GM23338 (cell line): ENCODE results near the gene ZDBF2. TPM values are rescaled to one million over a fixed set of nuclear protein-coding genes. Genes with fewer than 3 reads are reported as not detected.
A peak's percentile ranks its signal among the peaks of the same experiment; 100 is the strongest.

Source experiments
- ATAC-seq: fragments of 200-7000 bp; cut with Tn5 transposase; 3 replicates; pipeline ENCODE4 v1.9.1; 2020
- DNase-seq: peaks from one replicate; pipeline ENCODE4 v3.0.0-alpha.2; 2015; ENCODE audit warnings: low spot score
- H2AFZ ChIP-seq: fragments of 200-600 bp; sonication (generic); 2 replicates; pipeline ENCODE4 v1.8.0; 2016; ENCODE audit warnings: antibody characterized with exemption, mild to moderate bottlenecking, moderate library complexity
- H3F3A ChIP-seq: fragments of 200-600 bp; sonication (generic); replicated peaks from 2 replicates; pipeline ENCODE4 v1.8.0; 2017; ENCODE audit warnings: antibody characterized with exemption, mixed run types, low read depth
- H3K27ac ChIP-seq: fragments of 200-600 bp; sonication (generic); 2 replicates; pipeline ENCODE4 v1.6.1; 2016; ENCODE audit warnings: low read depth
- H3K27me3 ChIP-seq: fragments of 200-600 bp; sonication (generic); 2 replicates; pipeline ENCODE4 v1.8.0; 2016; ENCODE audit warnings: mild to moderate bottlenecking, mixed run types, moderate library complexity; ENCODE audit not compliant: insufficient read depth
- H3K36me3 ChIP-seq: fragments of 200-600 bp; sonication (generic); 2 replicates; pipeline ENCODE4 v1.8.0; 2016; ENCODE audit warnings: mild to moderate bottlenecking; ENCODE audit not compliant: insufficient read depth
- H3K4me1 ChIP-seq: fragments of 200-600 bp; sonication (generic); 2 replicates; pipeline ENCODE4 v1.8.0; 2016; ENCODE audit warnings: mild to moderate bottlenecking, moderate library complexity; ENCODE audit not compliant: insufficient read depth
- H3K4me2 ChIP-seq: fragments of 200-600 bp; sonication (generic); 2 replicates; pipeline ENCODE4 v1.7.1; 2017; ENCODE audit warnings: mixed run types
- H3K4me3 ChIP-seq: fragments of 200-600 bp; sonication (generic); 2 replicates; pipeline ENCODE4 v1.6.1; 2016; ENCODE audit warnings: mixed run types
- H3K79me2 ChIP-seq: fragments of 200-600 bp; sonication (generic); replicated peaks from 2 replicates; pipeline ENCODE4 v1.8.0; 2017; ENCODE audit warnings: mild to moderate bottlenecking; ENCODE audit not compliant: insufficient read depth
- H3K9me2 ChIP-seq: fragments of 200-600 bp; sonication (generic); 2 replicates; pipeline ENCODE4 v1.8.0; 2017; ENCODE audit not compliant: insufficient read depth
- H4K20me1 ChIP-seq: fragments of 200-600 bp; sonication (generic); replicated peaks from 2 replicates; pipeline ENCODE4 v1.8.0; 2017; ENCODE audit warnings: mild to moderate bottlenecking; ENCODE audit not compliant: insufficient read depth
- H3K27ac Mint-ChIP-seq: 2 replicates; pipeline ENCODE4 v1.8.0; 2020; ENCODE audit warnings: inconsistent platforms, mild to moderate bottlenecking, moderate library complexity, mixed read lengths
- H3K27me3 Mint-ChIP-seq: 3 replicates; pipeline ENCODE4 v1.8.0; 2022; ENCODE audit warnings: low read depth, mild to moderate bottlenecking, moderate library complexity, mixed read lengths, inconsistent platforms; ENCODE audit not compliant: insufficient read depth, poor library complexity
- H3K36me3 Mint-ChIP-seq: 3 replicates; pipeline ENCODE4 v1.8.0; 2021; ENCODE audit warnings: low read depth, mild to moderate bottlenecking, inconsistent platforms, moderate library complexity, mixed read lengths
- H3K4me1 Mint-ChIP-seq: 3 replicates; pipeline ENCODE4 v1.8.0; 2020; ENCODE audit warnings: mild to moderate bottlenecking, inconsistent platforms, mixed read lengths
- H3K4me3 Mint-ChIP-seq: 3 replicates; pipeline ENCODE4 v1.8.0; 2021; ENCODE audit warnings: moderate library complexity, mild to moderate bottlenecking, inconsistent platforms, mixed read lengths
- H3K9me3 Mint-ChIP-seq: 3 replicates; pipeline ENCODE4 v1.8.0; 2020; ENCODE audit warnings: moderate library complexity, mild to moderate bottlenecking, inconsistent platforms, mixed read lengths
- CREB1 ChIP-seq: fragments of 250-450 bp; sonication (Bioruptor Pico); IDR thresholded peaks from 2 replicates; pipeline ENCODE4 v1.5.0; 2020; ENCODE audit warnings: low read depth, mild to moderate bottlenecking, moderate library complexity
- CTCF ChIP-seq, 2 experiments: fragments of 200-600 bp in 1 of 2; sonication (generic) in 1 of 2; conservative IDR thresholded peaks; 2 replicates each; pipeline versions ENCODE4 v1.5.1 to v1.6.1; 2016 to 2017; ENCODE audit warnings: antibody characterized with exemption in 2 of 2, low read depth in 2 of 2, mild to moderate bottlenecking in 2 of 2, moderate library complexity in 1 of 2
- ETS1 ChIP-seq: IDR thresholded peaks from 2 replicates; pipeline ENCODE4 v1.6.1; 2016; ENCODE audit warnings: antibody characterized with exemption
- EZH2 ChIP-seq: fragments of 200-600 bp; sonication (generic); IDR thresholded peaks from one replicate; pipeline ENCODE4 v1.8.0; 2017; ENCODE audit warnings: antibody characterized with exemption, mild to moderate bottlenecking, low read depth; ENCODE audit not compliant: unreplicated experiment
- EZH2phosphoT487 ChIP-seq: fragments of 200-600 bp; sonication (generic); IDR thresholded peaks from one replicate; pipeline ENCODE4 v1.8.1; 2018; ENCODE audit warnings: antibody characterized with exemption; ENCODE audit not compliant: unreplicated experiment
- JUNB ChIP-seq: IDR thresholded peaks from one replicate; pipeline ENCODE4 v1.6.1; 2016; ENCODE audit warnings: antibody characterized with exemption; ENCODE audit not compliant: unreplicated experiment
- NANOG ChIP-seq: IDR thresholded peaks from 2 replicates; pipeline ENCODE4 v1.6.1; 2016; ENCODE audit warnings: antibody characterized with exemption, borderline replicate concordance
- POLR2AphosphoS5 ChIP-seq: IDR thresholded peaks from 2 replicates; pipeline ENCODE4 v1.6.1; 2016; ENCODE audit warnings: antibody characterized with exemption, low read depth
- STAT1 ChIP-seq: IDR thresholded peaks from one replicate; pipeline ENCODE4 v1.6.1; 2016; ENCODE audit warnings: antibody characterized with exemption; ENCODE audit not compliant: unreplicated experiment
- ZNF114 ChIP-seq: fragments of 250-450 bp; sonication (Bioruptor Pico); IDR thresholded peaks from 2 replicates; pipeline ENCODE4 v1.5.0; 2020; ENCODE audit warnings: mild to moderate bottlenecking, moderate library complexity
- ZNF331 ChIP-seq: fragments of 250-450 bp; sonication (Bioruptor Pico); IDR thresholded peaks from 2 replicates; pipeline ENCODE4 v1.5.0; 2020; ENCODE audit warnings: low read depth, mild to moderate bottlenecking, moderate library complexity
- polyA plus RNA-seq: library from polyadenylated mRNA; unstranded; fragments of >200 nt; fragmentation: Nextera tagmentation; extraction: Ambion mirVana; gene quantifications from 2 replicates; pipeline ENCODE4 v1.2.1, GENCODE V29; 2016
- total RNA-seq: library from RNA; depleted of rRNA; stranded (reverse); fragments of >200 nt; shearing (Covaris generic); gene quantifications from 2 replicates; pipeline ENCODE4 v1.2.3, GENCODE V29; 2014
- TF ChIP-seq, protein P1 (sequence below): IDR thresholded peaks from one replicate; pipeline ENCODE4 v1.6.1; 2018; ENCODE audit warnings: antibody characterized with exemption; ENCODE audit not compliant: unreplicated experiment

The ZDBF2 gene
- total and polyA plus RNA-seq, 2 experiments from 2014 or later: 7.6 to 41.1 TPM

- TF ChIP-seq ETS1: no peak
- TF ChIP-seq CTCF (conservative IDR thresholded peaks at IDR 0.05; ENCODE audit: low read depth in 2 of 2): no peak
- no peak for TF ChIP-seq EZH2phosphoT487
- TF ChIP-seq EZH2: no peak
- no peak for TF ChIP-seq POLR2AphosphoS5
- TF ChIP-seq ZNF114 (CRISPR knock-in tag): no peak
- TF ChIP-seq ZNF331 (CRISPR knock-in tag): no peak
These were observed 1.0 kb downstream of the ZDBF2 start (continued) for GRCh38 chr2:206275312-206276055.

DNA sequence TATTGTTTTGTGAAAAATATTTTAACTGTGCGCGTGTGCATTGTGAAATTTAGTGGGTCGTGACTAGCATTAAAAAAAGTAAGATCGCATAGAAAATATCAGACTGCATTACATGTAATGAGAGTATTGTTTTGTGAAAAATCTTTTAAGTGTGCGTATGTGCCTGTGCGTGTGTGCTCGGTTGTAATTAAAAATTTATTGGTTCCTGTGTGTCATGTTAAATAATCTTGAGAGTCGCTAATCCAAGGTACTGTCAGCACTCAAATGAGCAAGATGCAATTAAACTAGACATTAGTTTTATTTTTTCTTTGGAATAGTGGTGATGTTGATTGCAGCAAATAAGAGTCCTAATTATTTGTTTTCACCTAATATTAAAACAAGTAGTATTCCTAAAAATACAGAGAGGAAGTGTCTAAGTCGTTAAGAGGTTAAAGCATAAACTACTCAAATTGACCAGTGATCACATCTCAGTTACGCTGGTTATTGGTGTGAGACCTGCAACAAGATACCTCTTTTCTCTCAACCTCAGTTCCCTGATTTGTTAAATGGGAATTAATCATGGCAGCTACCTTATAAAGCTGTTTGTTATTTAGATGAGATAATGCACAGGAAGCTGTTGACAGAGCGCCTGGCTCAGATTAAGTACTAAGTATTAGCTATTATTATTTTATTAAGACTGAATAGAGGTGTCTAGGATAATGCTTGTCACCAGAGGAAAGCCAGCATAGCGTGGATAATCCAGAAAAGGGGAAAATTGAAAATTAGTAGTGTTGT is 1.9 kb downstream of the ZDBF2 start:
- H3K79me2 ChIP-seq: peaks cover 62% of the 10 kb centered on the region
- peak overlapping the region; percentile 87 for H3K4me3 Mint-ChIP-seq
- DNase-seq (peak; percentile 43), ATAC-seq (no peak)
- peaks cover 33% of the 10 kb centered on the region for H3K4me1 Mint-ChIP-seq
- no peaks in the 10 kb centered on the region for H3K27me3 ChIP-seq
- no peaks in the 10 kb centered on the region for H3K9me2 ChIP-seq
- no peaks in the 10 kb centered on the region for H4K20me1 ChIP-seq
- H3K4me3 ChIP-seq: peak overlapping the region; percentile 70
- H3K27ac ChIP-seq: peak overlapping the region; percentile 11
- no peak overlapping the region for H2AFZ ChIP-seq
- H3K4me2 ChIP-seq: peak overlapping the region; percentile 89
- H3F3A ChIP-seq: 0 out of 2 replicates have a peak, but pooled peaks cover 3% of the 10 kb centered on the region
- peaks cover 2% of the 10 kb centered on the region for H3K27me3 Mint-ChIP-seq
- H3K36me3 Mint-ChIP-seq: no peaks in the 10 kb centered on the region
- H3K36me3 ChIP-seq: peaks cover 5% of the 10 kb centered on the region; the same call in 1 of the 2 replicates
- H3K9me3 Mint-ChIP-seq: no peaks in the 10 kb centered on the region
- H3K4me1 ChIP-seq: peaks cover 30% of the 10 kb centered on the region
- H3K27ac Mint-ChIP-seq: peak overlapping the region; percentile 49; the same call in 1 of the 2 replicates
- TF ChIP-seq NANOG (no peak), CREB1 (CRISPR knock-in tag) (no peak), STAT1 (no peak), ZNF114 (CRISPR knock-in tag) (no peak), POLR2AphosphoS5 (no peak), EZH2 (no peak), CTCF (conservative IDR thresholded peaks at IDR 0.05; ENCODE audit: low read depth in 2 of 2) (no peak), EZH2phosphoT487 (no peak), JUNB (no peak), ETS1 (no peak)
- TF ChIP-seq, protein P1, sequence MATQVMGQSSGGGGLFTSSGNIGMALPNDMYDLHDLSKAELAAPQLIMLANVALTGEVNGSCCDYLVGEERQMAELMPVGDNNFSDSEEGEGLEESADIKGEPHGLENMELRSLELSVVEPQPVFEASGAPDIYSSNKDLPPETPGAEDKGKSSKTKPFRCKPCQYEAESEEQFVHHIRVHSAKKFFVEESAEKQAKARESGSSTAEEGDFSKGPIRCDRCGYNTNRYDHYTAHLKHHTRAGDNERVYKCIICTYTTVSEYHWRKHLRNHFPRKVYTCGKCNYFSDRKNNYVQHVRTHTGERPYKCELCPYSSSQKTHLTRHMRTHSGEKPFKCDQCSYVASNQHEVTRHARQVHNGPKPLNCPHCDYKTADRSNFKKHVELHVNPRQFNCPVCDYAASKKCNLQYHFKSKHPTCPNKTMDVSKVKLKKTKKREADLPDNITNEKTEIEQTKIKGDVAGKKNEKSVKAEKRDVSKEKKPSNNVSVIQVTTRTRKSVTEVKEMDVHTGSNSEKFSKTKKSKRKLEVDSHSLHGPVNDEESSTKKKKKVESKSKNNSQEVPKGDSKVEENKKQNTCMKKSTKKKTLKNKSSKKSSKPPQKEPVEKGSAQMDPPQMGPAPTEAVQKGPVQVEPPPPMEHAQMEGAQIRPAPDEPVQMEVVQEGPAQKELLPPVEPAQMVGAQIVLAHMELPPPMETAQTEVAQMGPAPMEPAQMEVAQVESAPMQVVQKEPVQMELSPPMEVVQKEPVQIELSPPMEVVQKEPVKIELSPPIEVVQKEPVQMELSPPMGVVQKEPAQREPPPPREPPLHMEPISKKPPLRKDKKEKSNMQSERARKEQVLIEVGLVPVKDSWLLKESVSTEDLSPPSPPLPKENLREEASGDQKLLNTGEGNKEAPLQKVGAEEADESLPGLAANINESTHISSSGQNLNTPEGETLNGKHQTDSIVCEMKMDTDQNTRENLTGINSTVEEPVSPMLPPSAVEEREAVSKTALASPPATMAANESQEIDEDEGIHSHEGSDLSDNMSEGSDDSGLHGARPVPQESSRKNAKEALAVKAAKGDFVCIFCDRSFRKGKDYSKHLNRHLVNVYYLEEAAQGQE: no peak
